PFSK-1 (cell line): ENCODE results near the gene FBXW4.

ENCODE experiments used
- FOXP2 ChIP-seq: optimal IDR thresholded peaks from 2 replicates; pipeline ENCODE3; 2011; ENCODE audit warnings: borderline replicate concordance, control low read depth, inconsistent platforms; ENCODE audit not compliant: insufficient read depth; ENCODE audit errors: extremely low read length, extremely low read depth
- POLR2AphosphoS5 ChIP-seq: IDR thresholded peaks from 2 replicates; pipeline ENCODE4 v1.6.1; 2012; ENCODE audit warnings: low read depth, mild to moderate bottlenecking, control low read depth, low read length, moderate library complexity
- SIN3A ChIP-seq: IDR thresholded peaks from 2 replicates; pipeline ENCODE4 v1.6.1; 2012; ENCODE audit warnings: mild to moderate bottlenecking, low read length, moderate library complexity, borderline replicate concordance; ENCODE audit not compliant: insufficient read depth
- TAF1 ChIP-seq: IDR thresholded peaks from 2 replicates; pipeline ENCODE4 v1.6.1; 2012; ENCODE audit warnings: low read length, control low read depth, borderline replicate concordance; ENCODE audit not compliant: insufficient read depth
- TF ChIP-seq, protein P1 (sequence below), 2 experiments: IDR thresholded peaks; 2 replicates each; pipeline versions ENCODE4 v1.6.1 to v1.8.0; 2011 to 2012; ENCODE audit warnings: low read depth in 2 of 2, low read length in 2 of 2, control low read depth in 1 of 2, inconsistent platforms in 1 of 2, mild to moderate bottlenecking in 1 of 2, moderate library complexity in 1 of 2; ENCODE audit not compliant: insufficient read depth in 1 of 2

DNA sequence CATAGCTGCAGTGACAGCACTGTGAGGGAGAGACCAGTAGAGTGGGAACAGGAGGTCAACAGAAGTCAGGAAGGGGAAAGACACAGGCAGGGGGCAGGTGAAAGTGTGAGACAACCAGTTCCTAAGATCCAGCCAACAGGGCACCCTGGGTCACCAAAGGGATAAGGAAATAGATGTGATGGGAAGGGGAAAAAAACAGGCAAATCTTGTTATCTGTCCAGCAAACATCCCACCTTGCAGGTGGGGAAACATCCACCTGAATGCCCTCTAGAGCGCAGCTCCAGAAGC is 64.4 kb downstream of the FBXW4 start:
- TF ChIP-seq, protein P1, sequence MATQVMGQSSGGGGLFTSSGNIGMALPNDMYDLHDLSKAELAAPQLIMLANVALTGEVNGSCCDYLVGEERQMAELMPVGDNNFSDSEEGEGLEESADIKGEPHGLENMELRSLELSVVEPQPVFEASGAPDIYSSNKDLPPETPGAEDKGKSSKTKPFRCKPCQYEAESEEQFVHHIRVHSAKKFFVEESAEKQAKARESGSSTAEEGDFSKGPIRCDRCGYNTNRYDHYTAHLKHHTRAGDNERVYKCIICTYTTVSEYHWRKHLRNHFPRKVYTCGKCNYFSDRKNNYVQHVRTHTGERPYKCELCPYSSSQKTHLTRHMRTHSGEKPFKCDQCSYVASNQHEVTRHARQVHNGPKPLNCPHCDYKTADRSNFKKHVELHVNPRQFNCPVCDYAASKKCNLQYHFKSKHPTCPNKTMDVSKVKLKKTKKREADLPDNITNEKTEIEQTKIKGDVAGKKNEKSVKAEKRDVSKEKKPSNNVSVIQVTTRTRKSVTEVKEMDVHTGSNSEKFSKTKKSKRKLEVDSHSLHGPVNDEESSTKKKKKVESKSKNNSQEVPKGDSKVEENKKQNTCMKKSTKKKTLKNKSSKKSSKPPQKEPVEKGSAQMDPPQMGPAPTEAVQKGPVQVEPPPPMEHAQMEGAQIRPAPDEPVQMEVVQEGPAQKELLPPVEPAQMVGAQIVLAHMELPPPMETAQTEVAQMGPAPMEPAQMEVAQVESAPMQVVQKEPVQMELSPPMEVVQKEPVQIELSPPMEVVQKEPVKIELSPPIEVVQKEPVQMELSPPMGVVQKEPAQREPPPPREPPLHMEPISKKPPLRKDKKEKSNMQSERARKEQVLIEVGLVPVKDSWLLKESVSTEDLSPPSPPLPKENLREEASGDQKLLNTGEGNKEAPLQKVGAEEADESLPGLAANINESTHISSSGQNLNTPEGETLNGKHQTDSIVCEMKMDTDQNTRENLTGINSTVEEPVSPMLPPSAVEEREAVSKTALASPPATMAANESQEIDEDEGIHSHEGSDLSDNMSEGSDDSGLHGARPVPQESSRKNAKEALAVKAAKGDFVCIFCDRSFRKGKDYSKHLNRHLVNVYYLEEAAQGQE (IDR thresholded peaks at IDR 0.05; ENCODE audit: insufficient read depth in 1 of 2, low read depth in 2 of 2, low read length in 2 of 2): no peak
- TF ChIP-seq POLR2AphosphoS5 (no peak), TAF1 (no peak), SIN3A (no peak), FOXP2 (no peak)
